Activated CD4-positive, alpha-beta T cell treated with anti-CD3 and anti-CD28 coated beads, Interleukin-2, amount 50 U/mL, for 24 hours (primary cell): Measurements from ENCODE around the gene ACTA2.

Experiments
- DNase-seq, 2 donors: peaks; one replicate each; pipeline ENCODE4 v3.0.0-alpha.2; 2020; ENCODE audit warnings: low read depth in 1 of 2, low spot score in 1 of 2

The ACTA2 gene

GRCh38 chr10:88952647-88953111 lies at the start of gene ACTA2:
Gene ACTA2 (minus strand): TSS chr10:88952773. CDS start chr10:88948930, 3,843 bp downstream.
- no peak for DNase-seq

- DNase-seq = no peak
Observed at GRCh38 chr10:89001729-89002072, 49.1 kb upstream of the ACTA2 start.

GRCh38 chr10:89001024-89001728 lies 48.6 kb upstream of the ACTA2 start:
- no peak for DNase-seq

GRCh38 chr10:88999625-89000024 lies 47.1 kb upstream of the ACTA2 start:
- no peak for DNase-seq

GRCh38 chr10:88996927-88997326 lies 44.4 kb upstream of the ACTA2 start:
- DNase-seq = no peak

GRCh38 chr10:88995156-88995876 lies 42.7 kb upstream of the ACTA2 start:
- no peak for DNase-seq

- no peak for DNase-seq
Observed at GRCh38 chr10:88994019-88994418, 41.4 kb upstream of the ACTA2 start.

GRCh38 chr10:88992921-88993524 lies 40.5 kb upstream of the ACTA2 start:
- no peak for DNase-seq

- no peak for DNase-seq
Observed at GRCh38 chr10:88991899-88992320, 39.3 kb upstream of the ACTA2 start.

GRCh38 chr10:88991161-88991898 lies 38.8 kb upstream of the ACTA2 start:
- DNase-seq = peak; percentile 55 to 62

GRCh38 chr10:88990384-88991160 lies 38.0 kb upstream of the ACTA2 start, which contains the start of gene FAS:
Gene FAS (plus strand): TSS chr10:88990798. CDS start chr10:88990877, 79 bp downstream.
- peak; percentile 50 to 68 for DNase-seq

- DNase-seq = no peak
Observed at GRCh38 chr10:88989824-88990383, 37.3 kb upstream of the ACTA2 start.

- DNase-seq = no peak
Observed at GRCh38 chr10:88989423-88989822, 36.9 kb upstream of the ACTA2 start.

GRCh38 chr10:88987840-88988239 lies 35.3 kb upstream of the ACTA2 start:
- no peak for DNase-seq

- no peak for DNase-seq
Observed at GRCh38 chr10:88987243-88987725, 34.7 kb upstream of the ACTA2 start.

- no peak for DNase-seq
Observed at GRCh38 chr10:88986549-88987242, 34.1 kb upstream of the ACTA2 start.

- DNase-seq = no peak
Observed at GRCh38 chr10:88984525-88984924, 32.0 kb upstream of the ACTA2 start.

- DNase-seq = no peak
Observed at GRCh38 chr10:88983939-88984338, 31.4 kb upstream of the ACTA2 start.

- DNase-seq = no peak
Observed at GRCh38 chr10:88983206-88983605, 30.6 kb upstream of the ACTA2 start.

- no peak for DNase-seq
Observed at GRCh38 chr10:88982366-88982765, 29.8 kb upstream of the ACTA2 start.
